NCI-H1694 (cell line): ENCODE measurements around the gene TWIST2.

Experiments
- DNase-seq: peaks from one replicate; lab custom pipeline; 2025; lab: John Stamatoyannopoulos, UW

TWIST2 gene

DNA sequence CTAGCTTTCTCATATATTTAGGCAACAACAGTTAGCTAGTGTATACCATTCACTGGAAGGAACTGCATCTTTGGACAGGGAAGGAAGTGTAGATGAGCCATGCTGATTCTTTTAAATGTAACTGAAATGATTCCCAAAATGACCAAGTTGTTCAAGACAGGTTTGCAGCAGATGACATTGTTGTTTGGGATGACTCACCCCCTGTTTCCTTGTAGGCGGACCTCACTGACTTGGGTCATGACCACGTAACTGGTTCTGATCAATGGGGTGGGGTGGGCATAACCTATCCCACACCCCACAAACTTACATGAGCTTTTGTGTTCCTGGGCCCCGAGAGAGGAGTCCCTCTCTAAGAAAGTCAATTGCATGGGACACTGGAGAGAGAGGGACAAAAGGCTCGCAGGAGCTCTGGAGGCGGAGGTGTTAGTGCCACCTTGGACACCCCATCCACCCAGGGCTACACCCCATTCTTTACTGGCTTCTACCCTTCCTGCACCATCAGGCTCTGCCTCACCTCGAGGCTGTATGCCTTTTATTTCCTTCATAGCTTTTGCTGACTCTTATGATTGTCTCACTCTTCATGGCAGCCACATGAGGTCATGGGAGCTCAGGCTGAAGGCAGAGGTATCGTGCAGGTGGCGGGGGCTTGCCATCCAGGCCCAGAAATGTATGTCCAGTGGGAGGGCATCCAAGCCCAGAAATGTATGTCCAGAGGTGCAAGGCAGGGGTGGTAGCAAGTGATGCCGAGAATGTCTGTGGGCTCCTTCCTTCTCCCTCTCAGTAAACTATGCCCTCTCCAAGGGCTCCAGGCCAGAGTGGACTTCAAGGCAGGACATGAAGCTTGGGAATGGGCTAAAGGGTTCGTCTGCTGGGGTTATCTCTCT, 108.0 kb downstream of the TWIST2 start:
- DNase-seq = no peak

DNA sequence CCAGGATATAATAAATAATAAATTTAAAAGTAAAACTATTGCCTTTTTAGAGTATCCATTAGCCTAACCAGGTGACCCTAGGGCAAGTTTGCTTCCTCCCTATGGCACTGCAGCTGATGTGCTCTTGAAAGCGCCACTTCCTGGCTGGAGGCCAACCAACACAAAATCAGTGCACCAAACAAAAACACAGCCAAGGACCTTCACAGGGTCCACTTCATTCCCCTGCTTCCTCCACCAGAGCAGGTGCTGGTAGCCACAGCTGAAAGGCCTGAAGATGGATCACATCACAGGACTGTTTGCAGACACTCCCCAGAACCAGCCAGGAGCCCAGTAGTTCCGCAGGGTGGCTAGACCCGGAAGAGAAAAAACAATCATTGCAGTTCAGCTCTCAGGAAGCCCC, 108.8 kb downstream of the TWIST2 start:
- no peak for DNase-seq
